Measurements from ENCODE around the gene MDM2.
"Not testable (repeated sequence)": the region's sequence is repeated elsewhere in the genome, so short reads cannot be mapped to it uniquely, and the experiment has no call there.

MDM2 gene

DNA sequence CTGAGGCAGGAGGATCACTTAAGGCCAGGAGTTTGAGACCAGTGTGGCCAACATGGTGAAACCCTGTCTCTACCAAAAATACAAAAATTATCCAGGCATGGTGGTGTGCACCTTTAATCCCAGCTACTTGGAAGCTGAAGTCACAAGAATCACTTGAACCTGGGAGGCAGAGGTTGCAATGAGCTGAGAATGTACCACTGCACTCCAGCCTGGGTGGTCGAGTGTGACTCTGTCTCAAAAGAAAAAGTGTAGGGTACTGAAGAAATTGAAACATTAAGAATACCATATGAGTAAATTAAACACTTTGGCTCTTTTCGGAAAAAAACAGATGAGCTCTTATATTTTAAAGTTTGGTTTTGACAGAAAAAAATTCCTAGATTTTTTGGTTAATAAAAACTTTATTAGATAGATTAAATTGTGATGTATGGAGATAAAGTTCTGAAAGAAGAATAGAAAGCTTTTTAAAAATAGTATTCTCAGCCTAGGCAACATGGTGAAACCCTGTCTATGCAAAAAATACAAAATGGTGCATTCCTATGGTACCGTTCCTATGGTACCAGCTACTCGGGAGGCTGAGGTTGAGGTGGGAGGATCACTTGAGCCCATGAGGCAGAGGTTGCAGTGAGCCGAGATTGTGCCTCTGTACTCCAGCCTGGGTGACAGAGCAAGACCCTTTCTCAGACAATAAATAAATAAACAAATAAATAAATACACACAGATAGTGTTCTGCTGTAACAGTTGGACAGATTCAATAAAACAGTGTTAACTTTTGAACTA lies 20.1 kb downstream of the MDM2 start:
- no peak for DNase-seq (ENCODE audit: low read depth)

DNA sequence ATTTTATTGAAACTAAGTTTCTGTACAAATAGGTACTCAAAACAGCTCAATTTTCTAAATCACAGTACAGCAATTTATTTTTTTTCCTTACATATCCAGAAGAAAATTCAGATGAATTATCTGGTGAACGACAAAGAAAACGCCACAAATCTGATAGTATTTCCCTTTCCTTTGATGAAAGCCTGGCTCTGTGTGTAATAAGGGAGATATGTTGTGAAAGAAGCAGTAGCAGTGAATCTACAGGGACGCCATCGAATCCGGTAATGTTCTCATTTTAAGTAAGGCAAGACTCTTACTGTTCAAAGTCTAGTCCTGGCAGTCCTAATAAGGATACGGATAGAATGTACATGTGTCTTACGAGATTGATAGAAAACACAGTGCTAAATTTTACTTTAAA lies 20.7 kb downstream of the MDM2 start:
- DNase-seq (ENCODE audit: low read depth), result no peak

DNA sequence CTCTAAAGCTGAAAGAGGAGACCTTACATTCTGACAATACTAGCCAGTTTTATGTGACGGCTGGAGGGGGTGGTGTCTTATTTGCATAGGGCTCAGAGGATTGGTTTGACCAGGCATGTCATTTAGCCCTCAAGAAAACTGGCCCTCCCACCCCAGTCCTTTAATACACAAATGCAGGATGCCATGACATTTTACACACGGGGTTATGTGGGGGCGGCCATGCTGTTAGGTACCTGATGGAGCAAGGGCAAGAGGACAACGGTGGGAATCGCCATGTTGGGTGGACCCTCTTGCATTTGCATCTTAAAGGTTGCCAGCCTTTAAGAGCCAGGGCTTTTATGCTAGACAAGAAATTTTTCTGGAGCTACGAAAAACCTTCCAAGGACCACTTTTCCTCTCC lies 23.3 kb downstream of the MDM2 start:
- DNase-seq (ENCODE audit: low read depth), result no peak

DNA sequence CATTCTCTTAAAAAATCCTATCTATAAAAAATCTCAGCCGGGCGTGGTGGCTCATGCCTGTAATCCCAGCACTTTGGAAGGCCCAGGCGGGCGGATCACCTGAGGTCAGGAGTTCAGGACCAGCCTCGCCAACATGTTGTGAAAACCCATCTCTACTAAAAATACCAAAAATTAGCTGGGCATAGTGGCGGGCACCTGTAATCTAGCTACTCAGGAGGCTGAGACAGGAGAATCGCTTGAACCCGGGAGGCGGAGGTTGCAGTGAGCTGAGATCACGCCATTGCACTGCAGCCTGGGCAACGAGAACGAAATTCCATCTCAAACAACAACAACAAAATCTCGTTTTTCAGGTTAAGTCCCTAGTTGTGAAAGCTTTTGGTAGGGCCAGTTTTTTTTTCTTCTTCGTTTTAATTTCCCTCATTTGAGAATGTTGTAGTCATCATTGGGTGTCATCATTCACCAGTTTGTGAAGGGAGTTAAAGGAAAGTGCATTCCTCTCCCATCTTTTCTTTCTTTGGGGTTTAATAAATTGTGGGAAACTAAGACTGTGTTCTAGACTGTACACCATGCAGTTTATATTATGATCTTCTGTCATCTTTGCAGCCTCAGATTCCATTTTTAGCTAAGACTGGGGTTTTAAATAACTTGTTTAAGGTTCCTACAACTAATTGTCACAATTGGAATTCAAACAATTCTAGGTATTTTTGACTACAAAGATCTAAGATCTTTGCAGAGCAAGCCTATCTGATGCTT lies 23.9 kb downstream of the MDM2 start:
- DNase-seq (ENCODE audit: low read depth), result no peak

DNA sequence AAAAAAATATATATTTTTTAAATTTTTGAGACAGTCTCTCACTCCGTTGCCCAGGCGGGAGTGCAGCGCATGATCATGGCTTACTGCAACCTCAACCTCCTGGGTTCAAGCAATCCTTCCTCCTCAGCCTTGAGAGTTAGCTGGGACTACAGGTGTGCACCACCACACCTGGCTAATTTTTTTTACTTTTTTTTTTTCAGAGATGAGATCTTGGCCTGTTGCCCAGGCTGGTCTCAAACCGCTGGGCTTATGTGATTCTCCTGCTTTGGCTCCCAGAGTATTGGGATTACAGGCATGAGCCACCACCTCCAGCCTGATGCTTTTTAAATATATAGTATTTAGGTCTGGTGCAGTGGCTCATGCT lies 24.5 kb downstream of the MDM2 start:
- DNase-seq (ENCODE audit: low read depth), result no peak

DNA sequence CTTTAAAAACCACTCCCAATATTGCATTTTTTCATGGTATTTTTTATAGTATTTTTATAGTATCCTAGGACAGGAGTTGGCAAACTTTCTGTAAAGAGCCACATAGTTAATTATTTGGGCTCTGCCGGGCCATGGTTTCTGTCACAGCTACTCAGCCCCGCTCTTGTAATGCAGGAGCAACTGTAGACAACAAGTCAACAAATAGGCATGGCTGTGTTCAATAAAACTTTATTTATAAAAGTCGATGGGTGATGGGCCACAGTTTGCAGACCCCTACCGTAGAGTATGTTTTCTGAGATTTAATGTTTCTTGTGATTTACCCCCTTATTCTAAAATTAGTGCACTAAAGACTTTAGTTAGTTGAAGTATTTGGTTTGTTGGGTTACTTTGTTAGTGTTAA lies 25.5 kb downstream of the MDM2 start:
- no peak for DNase-seq (ENCODE audit: low read depth)

DNA sequence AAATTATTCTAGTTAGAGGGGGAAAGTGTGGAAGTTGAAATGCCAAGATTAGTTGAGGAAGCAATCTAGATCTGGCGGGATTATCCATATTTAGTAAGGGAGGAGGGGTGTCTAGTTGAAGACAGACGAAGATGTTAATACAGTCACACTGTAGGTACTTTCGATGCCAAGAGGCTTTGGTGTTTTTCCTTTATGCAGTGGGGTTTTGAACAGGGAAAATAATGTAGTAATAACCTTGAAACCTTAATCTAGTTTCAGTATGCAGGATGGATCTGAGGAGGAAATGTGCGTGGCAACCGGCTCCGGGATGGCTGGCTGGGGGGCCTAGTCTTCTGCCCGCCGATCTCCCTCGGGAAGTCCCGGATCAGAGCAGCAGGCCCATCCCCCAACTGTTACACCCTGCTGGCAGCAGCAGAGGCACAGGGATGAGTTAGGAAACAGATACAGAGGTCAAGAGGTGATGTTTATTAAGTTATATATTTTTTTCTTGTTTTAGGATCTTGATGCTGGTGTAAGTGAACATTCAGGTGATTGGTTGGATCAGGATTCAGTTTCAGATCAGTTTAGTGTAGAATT lies 27.4 kb downstream of the MDM2 start:
- DNase-seq (ENCODE audit: low read depth), result no peak

DNA sequence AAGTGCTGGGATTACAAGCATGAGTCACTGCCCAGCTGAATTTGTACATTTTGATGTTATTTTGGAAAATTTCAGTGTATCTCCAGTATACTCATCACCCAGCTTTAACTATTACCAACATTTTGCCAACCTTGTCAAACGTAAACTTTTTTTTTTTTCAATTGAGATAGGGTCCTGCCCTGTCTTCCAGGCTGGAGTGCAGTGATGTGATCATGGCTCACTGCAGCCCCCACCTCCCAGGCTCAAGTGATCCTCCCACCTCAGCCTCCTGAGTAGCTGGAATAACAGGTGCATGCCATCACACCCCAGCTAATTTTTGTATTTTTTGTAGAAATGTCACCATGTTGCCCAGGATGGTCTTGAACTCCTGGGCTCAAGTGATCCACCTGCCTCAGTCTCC lies 29.2 kb downstream of the MDM2 start:
- no peak for DNase-seq (ENCODE audit: low read depth)

DNA sequence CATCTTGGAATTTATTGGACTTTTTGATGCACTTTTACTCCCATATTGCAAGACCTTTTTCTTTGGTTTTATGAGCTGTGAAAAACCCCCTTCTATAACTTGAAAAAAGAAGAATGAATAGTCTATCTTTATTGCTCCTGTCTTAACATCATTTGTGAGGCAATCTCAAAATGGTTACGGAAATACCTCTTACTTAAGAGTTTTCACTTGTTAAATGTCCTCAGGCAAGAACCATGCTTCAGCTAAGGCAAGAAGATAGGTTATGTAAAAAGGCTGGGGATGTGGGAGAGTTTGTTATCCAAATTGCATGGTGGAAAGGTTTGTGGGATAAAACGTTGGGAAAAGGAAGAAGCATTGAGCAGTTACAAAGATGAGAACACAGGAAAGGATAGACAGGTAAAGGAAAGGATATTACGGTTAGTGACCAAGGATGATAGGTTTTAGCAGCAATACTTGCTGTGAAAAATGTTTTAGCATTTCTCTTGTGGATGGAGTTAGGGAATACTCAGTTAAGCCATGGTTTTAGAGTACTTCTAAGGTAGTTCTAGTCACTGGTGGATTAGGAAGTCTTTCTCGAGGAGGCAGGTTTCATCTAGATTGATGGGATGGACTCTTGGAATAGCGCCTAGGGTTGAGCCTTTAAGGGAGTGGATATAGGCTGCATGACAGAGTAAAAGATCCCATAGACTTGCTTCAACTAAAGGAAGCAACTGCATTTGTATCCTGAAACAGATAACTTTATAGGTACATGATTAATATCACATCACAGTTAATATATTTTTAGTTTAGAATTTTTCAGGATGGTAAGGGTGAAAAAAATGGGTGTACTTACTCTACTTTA lies 30.3 kb downstream of the MDM2 start:
- no peak for DNase-seq (ENCODE audit: low read depth)

DNA sequence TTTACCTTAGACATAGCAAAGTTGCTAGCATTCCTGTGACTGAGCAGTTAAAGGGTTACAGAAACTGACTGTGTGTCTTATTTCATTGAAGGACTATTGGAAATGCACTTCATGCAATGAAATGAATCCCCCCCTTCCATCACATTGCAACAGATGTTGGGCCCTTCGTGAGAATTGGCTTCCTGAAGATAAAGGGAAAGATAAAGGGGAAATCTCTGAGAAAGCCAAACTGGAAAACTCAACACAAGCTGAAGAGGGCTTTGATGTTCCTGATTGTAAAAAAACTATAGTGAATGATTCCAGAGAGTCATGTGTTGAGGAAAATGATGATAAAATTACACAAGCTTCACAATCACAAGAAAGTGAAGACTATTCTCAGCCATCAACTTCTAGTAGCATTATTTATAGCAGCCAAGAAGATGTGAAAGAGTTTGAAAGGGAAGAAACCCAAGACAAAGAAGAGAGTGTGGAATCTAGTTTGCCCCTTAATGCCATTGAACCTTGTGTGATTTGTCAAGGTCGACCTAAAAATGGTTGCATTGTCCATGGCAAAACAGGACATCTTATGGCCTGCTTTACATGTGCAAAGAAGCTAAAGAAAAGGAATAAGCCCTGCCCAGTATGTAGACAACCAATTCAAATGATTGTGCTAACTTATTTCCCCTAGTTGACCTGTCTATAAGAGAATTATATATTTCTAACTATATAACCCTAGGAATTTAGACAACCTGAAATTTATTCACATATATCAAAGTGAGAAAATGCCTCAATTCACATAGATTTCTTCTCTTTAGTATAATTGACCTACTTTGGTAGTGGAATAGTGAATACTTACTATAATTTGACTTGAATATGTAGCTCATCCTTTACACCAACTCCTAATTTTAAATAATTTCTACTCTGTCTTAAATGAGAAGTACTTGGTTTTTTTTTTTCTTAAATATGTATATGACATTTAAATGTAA lies 31.5 kb downstream of the MDM2 start:
- DNase-seq (ENCODE audit: low read depth), result no peak

DNA sequence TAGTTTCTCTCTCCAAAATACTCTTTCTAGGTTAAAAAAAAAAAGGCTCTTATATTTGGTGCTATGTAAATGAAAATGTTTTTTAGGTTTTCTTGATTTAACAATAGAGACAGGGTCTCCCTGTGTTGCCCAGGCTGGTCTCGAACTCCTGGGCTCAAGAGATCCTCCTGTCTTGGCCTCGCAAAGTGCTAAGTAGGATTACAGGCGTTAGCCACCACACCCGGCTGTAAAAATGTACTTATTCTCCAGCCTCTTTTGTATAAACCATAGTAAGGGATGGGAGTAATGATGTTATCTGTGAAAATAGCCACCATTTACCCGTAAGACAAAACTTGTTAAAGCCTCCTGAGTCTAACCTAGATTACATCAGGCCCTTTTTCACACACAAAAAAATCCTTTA lies 33.2 kb downstream of the MDM2 start:
- not testable (repeated sequence) for DNase-seq (ENCODE audit: low read depth)

DNA sequence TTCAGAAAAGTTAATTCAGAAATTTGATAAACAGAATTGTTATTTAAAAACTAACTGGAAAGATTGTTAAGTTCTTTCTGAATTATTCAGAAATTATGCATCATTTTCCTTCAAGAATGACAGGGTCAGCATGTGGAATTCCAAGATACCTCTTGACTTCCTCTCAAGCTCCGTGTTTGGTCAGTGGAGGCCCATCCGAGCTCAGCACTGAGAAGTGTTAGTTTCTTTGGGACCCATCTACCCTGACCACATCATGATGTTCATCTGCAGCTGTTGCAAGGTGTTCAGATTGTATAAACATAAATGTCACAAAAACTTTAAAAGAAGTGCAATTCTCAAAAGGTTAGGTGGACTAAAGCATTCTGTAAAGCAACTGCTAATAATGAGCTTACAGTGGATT lies 33.7 kb downstream of the MDM2 start:
- no peak for DNase-seq (ENCODE audit: low read depth)

DNA sequence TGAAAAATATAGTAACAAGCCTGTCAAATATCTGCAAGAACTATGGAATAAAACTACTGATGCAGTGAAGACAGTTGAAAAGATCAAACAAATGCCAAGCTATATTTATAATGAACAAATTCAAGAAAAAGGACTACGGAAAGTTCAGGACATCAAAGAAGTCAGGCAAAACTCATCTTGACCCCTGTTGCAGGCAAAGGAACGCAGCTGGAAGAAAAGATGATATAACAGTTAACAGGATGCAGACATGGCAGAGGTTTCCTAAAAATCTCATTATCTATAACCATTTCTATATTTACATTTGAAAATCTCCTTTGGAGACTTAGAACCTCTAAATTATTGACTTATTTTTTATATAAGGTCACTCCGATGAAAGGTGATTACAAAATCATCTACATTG lies 34.1 kb downstream of the MDM2 start:
- no peak for DNase-seq (ENCODE audit: low read depth)

DNA sequence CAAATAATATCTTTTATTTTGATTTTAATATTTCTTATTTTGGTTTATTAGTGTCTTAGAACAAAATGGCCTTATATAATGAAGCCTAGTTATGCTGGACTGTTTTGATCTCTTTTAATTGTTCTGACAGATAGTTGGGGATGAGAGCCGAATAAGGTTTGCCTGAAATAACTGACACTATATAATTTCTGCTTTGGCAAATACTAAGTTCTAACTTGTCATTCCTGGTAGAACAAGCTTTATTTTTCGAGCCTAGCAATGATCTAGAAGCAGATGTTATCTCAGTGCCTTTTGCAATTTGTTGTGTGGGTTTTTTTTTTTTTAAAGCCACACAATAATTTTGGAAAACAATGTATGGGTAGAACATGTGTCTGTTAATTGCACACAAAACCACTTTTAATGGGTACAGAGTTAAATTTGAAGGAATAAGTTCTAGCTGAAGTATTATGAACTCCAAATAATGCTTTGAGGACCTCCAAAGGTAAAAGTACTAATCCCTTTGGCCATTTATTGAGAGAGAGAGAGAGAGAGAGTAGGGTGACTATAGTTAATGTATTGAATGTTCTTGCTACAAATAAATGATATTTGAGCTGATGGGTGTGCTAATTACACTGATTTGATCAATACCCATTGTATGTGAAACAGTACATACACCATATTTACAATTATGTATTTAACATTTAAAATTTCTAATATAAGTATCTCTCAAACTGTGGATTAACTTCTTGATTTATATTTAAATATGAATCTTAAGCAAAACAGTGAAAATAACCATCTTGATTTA lies 35.0 kb downstream of the MDM2 start:
- DNase-seq (ENCODE audit: low read depth), result no peak

DNA sequence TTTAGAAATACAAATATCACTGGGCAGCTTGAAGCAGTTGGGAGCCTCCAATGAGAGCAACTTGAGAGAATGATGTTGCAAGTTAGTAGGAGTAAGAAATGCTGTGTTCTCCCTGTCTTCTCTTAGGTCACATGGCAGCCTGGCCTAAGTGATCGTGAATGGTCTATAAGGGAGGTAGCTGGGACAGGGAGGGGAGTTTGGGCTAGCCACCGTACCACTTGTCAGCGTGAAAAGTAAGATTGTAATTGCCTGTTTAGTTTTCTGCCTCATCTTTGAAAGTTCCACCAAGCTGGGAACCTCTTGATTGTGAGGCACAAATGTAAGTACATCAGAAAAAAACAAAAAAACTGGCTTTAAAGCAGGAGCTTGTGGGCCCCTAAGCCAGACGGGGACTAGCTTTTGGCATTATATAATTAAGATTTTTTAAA lies 36.4 kb downstream of the MDM2 start:
- DNase-seq (ENCODE audit: low read depth), result no peak

DNA sequence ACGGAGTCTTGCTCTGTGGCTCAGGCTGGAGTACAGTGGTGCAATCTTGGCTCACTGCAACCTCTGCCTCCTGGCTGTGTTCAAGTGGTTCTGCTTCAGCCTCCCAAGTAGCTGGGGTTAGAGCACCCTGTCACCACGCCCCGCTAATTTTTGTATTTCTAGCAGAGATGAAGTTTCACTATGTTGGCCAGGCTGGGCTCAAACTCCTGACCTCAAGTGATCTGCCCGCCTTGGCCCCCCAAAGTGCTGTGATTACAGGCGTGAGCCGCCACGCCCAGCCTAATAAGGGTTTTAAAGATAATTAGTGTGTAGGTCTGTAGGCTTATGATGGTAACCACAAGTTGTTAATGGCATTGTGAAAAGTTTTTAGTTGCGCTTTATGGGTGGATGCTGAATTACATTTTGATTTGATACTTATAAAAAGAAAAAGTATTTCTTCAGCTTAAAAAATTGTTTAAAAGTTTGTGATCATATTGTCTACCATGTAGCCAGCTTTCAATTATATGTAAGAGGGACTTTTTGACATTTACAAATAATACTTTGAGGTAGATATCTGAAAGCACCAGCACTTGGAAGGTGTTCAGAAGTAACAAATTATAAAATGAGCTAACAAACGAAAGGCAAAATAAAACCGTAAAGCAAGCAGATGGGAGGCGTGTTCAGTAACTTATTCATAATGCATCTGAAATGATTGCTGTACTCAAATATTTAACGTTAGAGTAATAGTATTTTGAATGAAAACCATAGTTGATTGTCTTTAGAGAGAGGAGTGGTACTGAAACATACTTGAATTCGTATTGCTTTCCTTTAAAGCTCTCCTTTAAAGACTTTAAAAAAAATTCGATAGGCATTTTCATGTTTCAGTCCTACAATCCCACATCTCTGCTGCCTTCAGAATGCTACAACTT lies 37.1 kb downstream of the MDM2 start:
- DNase-seq (ENCODE audit: low read depth), result no peak

DNA sequence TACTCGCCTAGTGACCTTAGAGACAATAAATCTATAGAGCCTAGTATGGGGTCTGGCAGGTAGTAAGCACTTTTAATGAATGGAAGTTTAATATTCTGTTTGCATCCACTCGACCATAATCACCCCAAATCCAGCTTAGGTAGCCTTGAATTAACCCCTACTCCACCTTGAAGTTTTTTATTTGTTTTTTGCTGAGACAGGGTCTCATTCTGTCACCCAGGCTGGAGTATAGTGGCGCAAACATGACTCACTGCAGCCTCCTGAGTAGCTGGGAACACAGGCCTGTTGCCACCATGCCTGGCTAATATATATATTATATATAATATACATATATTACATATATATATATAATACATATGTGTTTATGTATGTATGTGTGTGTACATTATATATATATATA lies 38.8 kb downstream of the MDM2 start:
- no peak for DNase-seq (ENCODE audit: low read depth)

DNA sequence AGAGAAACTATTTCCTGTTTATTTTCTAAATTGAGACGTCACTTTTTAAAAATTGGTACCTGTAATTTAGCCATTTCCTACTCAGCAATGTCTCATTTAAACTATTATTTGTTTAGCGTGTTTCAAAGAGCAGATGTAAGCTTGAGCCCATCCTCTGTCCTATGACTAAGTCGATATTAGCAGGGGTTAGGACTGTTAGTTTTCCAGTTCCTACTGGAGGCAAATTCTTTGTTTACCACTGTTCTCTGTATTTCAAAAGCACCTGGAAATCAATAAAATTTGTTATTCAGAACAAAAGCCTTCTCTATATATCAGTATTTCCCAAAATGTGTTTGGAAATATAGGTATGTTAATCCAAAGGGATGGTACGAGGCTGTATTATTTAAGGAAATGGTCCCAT lies 42.4 kb downstream of the MDM2 start:
- no peak for DNase-seq (ENCODE audit: low read depth)

DNA sequence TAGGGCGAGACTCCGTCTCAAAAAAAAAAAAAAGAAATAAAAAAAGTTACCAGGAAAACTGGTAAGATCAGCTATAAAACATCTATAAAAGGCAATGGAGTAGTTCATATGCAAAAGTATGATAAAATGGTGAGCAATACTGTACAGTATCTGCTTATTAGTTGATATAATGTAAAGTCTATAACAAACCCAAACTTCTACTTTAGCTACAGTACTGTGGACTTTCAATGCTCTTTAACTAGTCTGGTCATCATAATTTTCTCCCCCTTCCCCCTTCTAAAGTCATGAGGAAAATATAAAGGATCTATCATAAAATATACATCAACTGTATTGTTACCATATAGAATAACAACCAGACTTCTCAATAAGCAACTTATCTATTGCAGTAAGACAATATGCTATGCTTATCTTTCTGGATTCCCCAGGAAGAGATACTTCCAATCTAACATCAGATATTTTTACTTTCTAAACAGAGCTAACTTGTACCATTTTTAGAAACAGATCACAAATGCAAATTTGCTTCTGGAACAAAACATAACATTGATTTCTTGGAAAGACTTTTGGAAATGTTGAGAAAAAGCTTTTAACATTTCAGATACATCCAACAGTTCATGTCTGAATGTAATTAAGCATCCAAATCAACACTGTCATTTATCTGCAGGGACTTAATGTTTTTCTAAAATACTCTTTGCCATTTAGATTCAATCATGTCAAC lies 43.8 kb downstream of the MDM2 start:
- DNase-seq (ENCODE audit: low read depth), result no peak
